Karpas-422 (cell line): ENCODE results near the gene MYG1. TPM values are rescaled to one million over a fixed set of nuclear protein-coding genes. Genes with fewer than 3 reads are reported as not detected.

Experiments used
- DNase-seq: peaks from one replicate; pipeline ENCODE4 v3.0.0-alpha.2; 2015
- H2AFZ ChIP-seq: fragments of 200-600 bp; sonication (generic); 2 replicates; pipeline ENCODE4 v1.6.1; 2014; ENCODE audit warnings: antibody characterized with exemption, low read length, mixed read lengths
- H3K27ac ChIP-seq: fragments of 200-600 bp; sonication (generic); 2 replicates; pipeline ENCODE4 v1.5.1; 2014; ENCODE audit warnings: mild to moderate bottlenecking, low read length, moderate library complexity
- H3K27me3 ChIP-seq: fragments of 200-600 bp; sonication (generic); 2 replicates; pipeline ENCODE4 v1.6.1; 2014; ENCODE audit warnings: low read length, mixed read lengths
- H3K36me3 ChIP-seq: fragments of 200-600 bp; sonication (generic); 2 replicates; pipeline ENCODE4 v1.6.1; 2014; ENCODE audit warnings: low read length, mixed read lengths; ENCODE audit not compliant: insufficient read depth
- H3K4me1 ChIP-seq: fragments of 200-600 bp; sonication (generic); 2 replicates; pipeline ENCODE4 v1.6.1; 2014; ENCODE audit warnings: mild to moderate bottlenecking, low read length, mixed read lengths
- H3K4me2 ChIP-seq: fragments of 200-600 bp; sonication (generic); 2 replicates; pipeline ENCODE4 v1.6.1; 2014; ENCODE audit warnings: low read length, low read depth, mild to moderate bottlenecking; ENCODE audit not compliant: poor library complexity, severe bottlenecking
- H3K4me3 ChIP-seq: fragments of 200-600 bp; sonication (generic); 2 replicates; pipeline ENCODE4 v1.5.1; 2014; ENCODE audit warnings: mild to moderate bottlenecking, antibody characterized with exemption, low read length, mixed read lengths
- H3K79me2 ChIP-seq: fragments of 200-600 bp; sonication (generic); 2 replicates; pipeline ENCODE4 v1.6.1; 2014; ENCODE audit warnings: mild to moderate bottlenecking, low read length, mixed read lengths
- H3K9ac ChIP-seq: fragments of 200-600 bp; sonication (generic); 2 replicates; pipeline ENCODE4 v1.6.0; 2014; ENCODE audit warnings: low read length
- H3K9me2 ChIP-seq: fragments of 200-600 bp; sonication (generic), shearing (Covaris generic); replicated peaks from 2 replicates; pipeline ENCODE4 v1.6.0; 2014; ENCODE audit warnings: mild to moderate bottlenecking, low read length, moderate library complexity; ENCODE audit not compliant: insufficient read depth
- H3K9me3 ChIP-seq: fragments of 300-700, 200-600 bp; sonication (generic); 2 replicates; pipeline ENCODE4 v1.6.1; 2014; ENCODE audit warnings: low read length, mixed read lengths
- H4K20me1 ChIP-seq: fragments of 200-600 bp; sonication (generic); 2 replicates; pipeline ENCODE4 v1.6.1; 2014; ENCODE audit warnings: mild to moderate bottlenecking, antibody characterized with exemption, low read length, low read depth; ENCODE audit not compliant: insufficient read depth
- total RNA-seq: library from RNA; depleted of rRNA; stranded (reverse); fragments of >200 nt; shearing (Covaris generic); gene quantifications from 2 replicates; pipeline ENCODE4 v1.2.3, GENCODE V29; 2014; ENCODE audit warnings: low replicate concordance

The MYG1 gene
- total RNA-seq, 1 experiment from 2014 or later, result 67.1 TPM

DNA sequence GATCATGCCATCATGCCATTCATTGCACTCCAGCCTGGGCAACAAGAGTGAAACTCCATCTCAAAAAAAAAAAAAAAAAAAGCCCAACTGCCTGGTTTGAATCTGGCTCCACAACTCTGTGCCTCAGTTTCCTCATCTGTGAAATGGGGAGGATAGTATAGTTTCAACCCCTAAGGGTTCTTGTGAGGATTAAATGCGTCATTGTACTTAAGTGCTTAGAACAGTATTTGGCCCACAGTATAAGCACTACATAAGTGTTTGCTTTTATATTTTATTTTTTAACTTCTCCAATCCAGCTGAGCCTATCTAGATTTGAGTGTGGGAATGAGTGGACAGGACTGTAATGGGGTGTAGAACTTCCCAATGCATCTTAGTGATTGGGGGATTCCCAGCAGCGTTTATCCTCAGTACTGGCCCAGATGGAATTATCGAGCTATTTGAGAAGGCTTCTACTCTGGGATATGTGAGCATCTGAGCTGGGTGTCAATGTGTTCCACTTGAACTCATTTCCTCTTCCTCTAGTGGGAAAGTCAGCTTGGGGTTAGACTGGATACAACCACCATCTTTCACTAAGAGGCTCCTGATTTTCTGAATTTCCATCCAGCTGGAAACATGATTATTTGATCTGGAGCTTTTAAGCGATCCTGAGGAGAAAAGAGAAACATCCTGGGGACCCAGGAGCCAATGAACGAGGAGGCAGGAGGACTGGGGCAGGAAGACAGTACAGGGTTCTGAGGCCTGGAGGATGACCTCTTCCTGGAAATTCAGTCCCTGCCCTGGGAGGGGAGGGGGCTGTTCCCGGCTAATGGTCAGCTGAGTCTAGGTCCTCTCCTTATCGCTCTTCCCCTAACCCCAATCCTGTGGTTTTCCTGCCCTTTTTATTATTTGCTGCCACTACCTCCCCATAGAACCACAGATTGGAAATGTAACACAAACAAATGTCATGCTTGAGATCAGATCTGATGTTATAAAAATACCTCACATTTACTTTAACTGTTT is 40.7 kb upstream of the MYG1 start:
- Histone ChIP-seq H3K4me3 (no peak overlapping the region), H3K36me3 (peaks cover 2% of the 10 kb centered on the region), H3K4me2 (no peak overlapping the region), H3K9me2 (no peaks in the 10 kb centered on the region), H3K9me3 (no peaks in the 10 kb centered on the region), H2AFZ (no peak overlapping the region), H4K20me1 (no peaks in the 10 kb centered on the region), H3K27me3 (no peaks in the 10 kb centered on the region), H3K79me2 (peaks cover 2% of the 10 kb centered on the region; the same call in 1 of the 2 replicates), H3K27ac (no peak overlapping the region), H3K4me1 (peaks cover 23% of the 10 kb centered on the region), H3K9ac (no peak overlapping the region)
- no peak for DNase-seq

DNA sequence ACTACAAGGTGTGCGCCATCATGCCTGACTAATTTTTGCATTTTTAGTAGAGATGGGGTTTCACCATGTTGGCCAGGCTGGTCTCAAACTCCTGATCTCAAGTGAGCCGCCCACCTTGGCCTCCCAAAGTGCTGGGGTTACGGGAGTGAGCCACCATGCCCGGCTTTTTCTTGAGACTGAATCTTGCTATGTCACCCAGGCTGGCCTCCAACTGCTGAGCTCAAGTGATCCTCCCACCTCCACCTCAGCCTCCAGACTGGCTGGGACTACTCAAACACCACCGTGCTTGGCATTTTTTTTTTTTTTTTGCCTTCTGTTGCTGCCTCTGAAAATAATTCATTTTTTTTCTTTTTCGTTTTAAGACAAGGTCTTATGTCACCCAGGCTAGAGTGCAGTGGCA is 39.6 kb upstream of the MYG1 start:
- Histone ChIP-seq H3K36me3 (no peaks in the 10 kb centered on the region), H3K27me3 (no peaks in the 10 kb centered on the region), H3K9me3 (no peaks in the 10 kb centered on the region), H3K9ac (no peak overlapping the region), H3K79me2 (no peaks in the 10 kb centered on the region), H3K4me3 (no peak overlapping the region), H2AFZ (no peak overlapping the region), H3K4me1 (peaks cover 21% of the 10 kb centered on the region), H3K4me2 (no peak overlapping the region), H3K27ac (no peak overlapping the region), H3K9me2 (no peaks in the 10 kb centered on the region), H4K20me1 (no peaks in the 10 kb centered on the region)
- no peak for DNase-seq

GRCh38 chr12:53265783-53266182 is 33.7 kb upstream of the MYG1 start:
- Histone ChIP-seq H2AFZ (no peak overlapping the region), H3K4me3 (no peak overlapping the region), H3K9me2 (no peaks in the 10 kb centered on the region), H3K4me2 (no peak overlapping the region), H3K9ac (no peak overlapping the region), H3K36me3 (peaks cover 4% of the 10 kb centered on the region; the same call in 1 of the 2 replicates), H3K79me2 (peaks cover 26% of the 10 kb centered on the region), H3K4me1 (peaks cover 24% of the 10 kb centered on the region), H4K20me1 (no peaks in the 10 kb centered on the region), H3K9me3 (no peaks in the 10 kb centered on the region), H3K27ac (no peak overlapping the region), H3K27me3 (no peaks in the 10 kb centered on the region)
- DNase-seq, result no peak

GRCh38 chr12:53267306-53267998 is 32.0 kb upstream of the MYG1 start:
- H3K9me2 ChIP-seq, result no peaks in the 10 kb centered on the region
- H3K4me1 ChIP-seq, result peaks cover 24% of the 10 kb centered on the region
- H4K20me1 ChIP-seq, result no peaks in the 10 kb centered on the region
- peaks cover 26% of the 10 kb centered on the region for H3K79me2 ChIP-seq
- H2AFZ ChIP-seq, result peak overlapping the region; percentile 69
- peak overlapping the region; percentile 82 for H3K9ac ChIP-seq
- H3K27ac ChIP-seq, result no peak overlapping the region
- peaks cover 4% of the 10 kb centered on the region; the same call in 1 of the 2 replicates for H3K36me3 ChIP-seq
- no peaks in the 10 kb centered on the region for H3K27me3 ChIP-seq
- peak overlapping the region; percentile 87 for H3K4me3 ChIP-seq
- peak; percentile 49 for DNase-seq
- no peaks in the 10 kb centered on the region for H3K9me3 ChIP-seq
- peak overlapping the region; percentile 67 for H3K4me2 ChIP-seq

DNA sequence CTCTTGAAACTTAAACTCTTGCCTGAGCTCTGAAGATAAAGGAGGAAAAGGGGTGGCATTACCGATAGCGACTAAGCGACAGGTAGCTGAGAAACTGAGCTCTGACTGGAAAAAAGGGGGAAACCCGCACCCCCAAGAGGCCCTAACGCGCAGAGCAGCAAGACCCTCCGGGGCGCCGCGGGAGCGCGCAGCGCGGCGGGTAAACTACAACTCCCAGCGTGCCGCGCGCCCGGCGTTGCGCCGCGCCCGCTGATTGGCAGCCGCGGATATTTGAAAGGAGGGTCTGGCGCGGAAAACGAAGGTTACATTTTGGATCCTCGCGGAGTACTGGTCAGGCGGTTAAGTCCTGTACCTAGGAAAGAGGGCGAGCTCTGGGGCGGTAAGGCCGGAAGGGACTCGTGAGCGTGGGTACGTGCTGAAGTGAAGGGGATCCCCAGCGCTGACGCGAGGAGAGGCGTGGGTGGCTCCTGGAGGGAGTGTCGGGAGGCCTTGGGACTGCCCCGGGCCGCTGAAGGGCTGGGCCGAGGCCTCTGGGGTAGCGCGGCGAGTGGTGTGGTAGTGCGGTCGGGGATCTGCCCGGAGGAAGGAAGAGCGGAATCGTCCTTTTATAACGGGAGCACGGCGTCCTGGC is 31.4 kb upstream of the MYG1 start, which contains the start of gene ESPL1:
Gene ESPL1 (plus strand): TSS at position 301 of the 631 bp plus-strand sequence. CDS start 468 bp downstream, outside the sequence.
- H3K4me2 ChIP-seq, result peak within 1 kb of the TSS; percentile 67
- no peaks in the 10 kb centered on the region for H3K9me3 ChIP-seq
- H3K4me3 ChIP-seq, result peak within 1 kb of the TSS; percentile 87
- H3K27me3 ChIP-seq, result no peaks in the 10 kb centered on the region
- H3K36me3 ChIP-seq, result peaks cover 4% of the 10 kb centered on the region; the same call in 1 of the 2 replicates
- H4K20me1 ChIP-seq, result no peaks in the 10 kb centered on the region
- DNase-seq, result peak; percentile 94
- H3K4me1 ChIP-seq, result peaks cover 24% of the 10 kb centered on the region
- H3K9me2 ChIP-seq, result no peaks in the 10 kb centered on the region
- peaks cover 26% of the 10 kb centered on the region for H3K79me2 ChIP-seq
- H3K27ac ChIP-seq, result peak within 1 kb of the TSS; percentile 21; the same call in 1 of the 2 replicates
- H3K9ac ChIP-seq, result peak within 1 kb of the TSS; percentile 82
- peak within 1 kb of the TSS; percentile 69 for H2AFZ ChIP-seq

DNA sequence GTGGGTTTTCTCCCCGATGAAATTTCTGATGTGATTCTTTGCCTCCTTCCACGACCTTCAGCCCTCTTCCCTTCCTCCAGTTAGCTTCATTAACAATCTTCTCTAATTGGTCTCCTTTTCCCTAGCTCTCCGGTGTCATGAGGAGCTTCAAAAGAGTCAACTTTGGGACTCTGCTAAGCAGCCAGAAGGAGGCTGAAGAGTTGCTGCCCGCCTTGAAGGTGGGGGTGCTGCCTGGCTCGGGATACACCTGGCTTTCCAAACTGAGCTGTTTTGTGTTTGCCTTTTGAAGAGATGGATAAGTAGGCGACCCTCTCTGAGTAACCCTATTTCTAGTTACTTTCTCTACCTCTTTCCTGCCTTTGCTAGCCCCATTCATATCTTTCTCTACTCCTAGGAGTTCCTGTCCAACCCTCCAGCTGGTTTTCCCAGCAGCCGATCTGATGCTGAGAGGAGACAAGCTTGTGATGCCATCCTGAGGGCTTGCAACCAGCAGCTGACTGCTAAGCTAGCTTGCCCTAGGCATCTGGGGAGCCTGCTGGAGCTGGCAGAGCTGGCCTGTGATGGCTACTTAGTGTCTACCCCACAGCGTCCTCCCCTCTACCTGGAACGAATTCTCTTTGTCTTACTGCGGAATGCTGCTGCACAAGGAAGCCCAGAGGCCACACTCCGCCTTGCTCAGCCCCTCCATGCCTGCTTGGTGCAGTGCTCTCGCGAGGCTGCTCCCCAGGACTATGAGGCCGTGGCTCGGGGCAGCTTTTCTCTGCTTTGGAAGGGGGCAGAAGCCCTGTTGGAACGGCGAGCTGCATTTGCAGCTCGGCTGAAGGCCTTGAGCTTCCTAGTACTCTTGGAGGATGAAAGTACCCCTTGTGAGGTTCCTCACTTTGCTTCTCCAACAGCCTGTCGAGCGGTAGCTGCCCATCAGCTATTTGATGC is 30.6 kb upstream of the MYG1 start:
- peak overlapping the region; percentile 69 for H2AFZ ChIP-seq
- H3K4me1 ChIP-seq, result peaks cover 24% of the 10 kb centered on the region
- H4K20me1 ChIP-seq, result no peaks in the 10 kb centered on the region
- H3K9me3 ChIP-seq, result no peaks in the 10 kb centered on the region
- peak overlapping the region; percentile 82 for H3K9ac ChIP-seq
- peaks cover 4% of the 10 kb centered on the region; the same call in 1 of the 2 replicates for H3K36me3 ChIP-seq
- H3K9me2 ChIP-seq, result no peaks in the 10 kb centered on the region
- H3K27me3 ChIP-seq, result no peaks in the 10 kb centered on the region
- peaks cover 26% of the 10 kb centered on the region for H3K79me2 ChIP-seq
- peak overlapping the region; percentile 67 for H3K4me2 ChIP-seq
- peak overlapping the region; percentile 87 for H3K4me3 ChIP-seq
- DNase-seq, result no peak
- peak overlapping the region; percentile 21; the same call in 1 of the 2 replicates for H3K27ac ChIP-seq

GRCh38 chr12:53274445-53274844 is 25.1 kb upstream of the MYG1 start:
- no peaks in the 10 kb centered on the region for H3K27me3 ChIP-seq
- H2AFZ ChIP-seq, result no peak overlapping the region
- H3K4me3 ChIP-seq, result no peak overlapping the region
- H3K9me3 ChIP-seq, result no peaks in the 10 kb centered on the region
- no peak overlapping the region for H3K4me2 ChIP-seq
- no peaks in the 10 kb centered on the region for H3K9me2 ChIP-seq
- DNase-seq, result no peak
- H3K79me2 ChIP-seq, result peaks cover 12% of the 10 kb centered on the region
- peaks cover 9% of the 10 kb centered on the region for H3K4me1 ChIP-seq
- H4K20me1 ChIP-seq, result no peaks in the 10 kb centered on the region
- no peak overlapping the region for H3K27ac ChIP-seq
- no peak overlapping the region for H3K9ac ChIP-seq
- peaks cover 16% of the 10 kb centered on the region for H3K36me3 ChIP-seq
